GM19238 (cell line): ENCODE data around the gene SMIM36.
"Not testable (repeated sequence)": the region's sequence is repeated elsewhere in the genome, so short reads cannot be mapped to it uniquely, and the experiment has no call there.

Source experiments
- DNase-seq: peaks from one replicate; pipeline ENCODE4 v3.0.0; 2011; ENCODE audit warnings: low spot score; ENCODE audit not compliant: insufficient read length

Gene SMIM36

DNA sequence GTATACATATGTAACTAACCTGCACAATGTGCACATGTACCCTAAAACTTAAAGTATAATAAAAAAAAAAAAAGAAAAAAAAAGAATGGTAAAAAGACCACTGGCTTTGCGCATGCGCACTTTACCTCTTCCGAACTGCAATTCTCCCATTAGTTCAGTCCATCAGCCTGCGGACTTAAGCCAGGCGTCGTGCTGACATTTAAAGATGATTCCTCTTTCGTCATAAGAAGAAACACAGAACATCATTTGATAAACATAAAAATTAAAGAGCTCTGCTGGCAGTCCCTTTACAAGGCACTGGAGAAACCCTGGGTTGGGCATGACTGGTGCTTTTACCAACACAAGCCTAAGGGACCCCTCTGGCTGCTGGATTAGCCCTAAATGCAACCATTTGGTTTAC is 3.6 kb downstream of the SMIM36 start:
- DNase-seq, result not testable (repeated sequence)

DNA sequence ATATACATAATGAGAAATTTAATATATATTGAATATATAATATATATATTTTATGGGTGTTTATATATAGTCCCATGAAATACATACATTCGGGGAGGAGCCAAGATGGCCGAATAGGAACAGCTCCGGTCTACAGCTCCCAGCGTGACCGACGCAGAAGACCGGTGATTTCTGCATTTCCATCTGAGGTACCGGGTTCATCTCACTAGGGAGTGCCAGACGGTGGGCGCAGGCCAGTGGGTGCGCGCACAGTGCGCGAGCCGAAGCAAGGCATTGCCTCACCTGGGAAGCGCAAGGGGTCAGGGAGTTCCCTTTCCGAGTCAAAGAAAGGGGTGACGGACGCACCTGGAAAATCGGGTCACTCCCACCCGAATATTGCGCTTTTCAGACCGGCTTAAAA is 9.6 kb downstream of the SMIM36 start:
- not testable (repeated sequence) for DNase-seq

DNA sequence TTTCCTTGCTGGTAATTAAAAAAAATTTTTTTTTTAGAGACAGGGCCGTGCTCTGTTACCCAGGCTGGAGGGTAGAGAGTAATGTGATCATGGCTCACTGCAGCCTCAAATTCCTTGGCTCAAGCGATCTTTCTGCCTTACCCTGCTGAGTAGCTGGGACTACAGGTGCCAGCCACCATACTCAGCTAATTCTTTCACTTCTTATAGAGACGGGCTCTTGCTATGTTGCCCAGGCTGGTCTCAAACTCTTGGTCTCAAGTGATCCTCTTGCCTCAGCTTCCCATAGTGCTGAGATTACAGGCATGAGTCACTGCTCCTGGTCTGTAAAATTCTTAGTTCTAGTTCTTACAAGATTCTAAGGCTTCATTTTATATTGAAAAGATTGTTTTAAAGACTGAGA is 11.1 kb downstream of the SMIM36 start:
- no peak for DNase-seq

DNA sequence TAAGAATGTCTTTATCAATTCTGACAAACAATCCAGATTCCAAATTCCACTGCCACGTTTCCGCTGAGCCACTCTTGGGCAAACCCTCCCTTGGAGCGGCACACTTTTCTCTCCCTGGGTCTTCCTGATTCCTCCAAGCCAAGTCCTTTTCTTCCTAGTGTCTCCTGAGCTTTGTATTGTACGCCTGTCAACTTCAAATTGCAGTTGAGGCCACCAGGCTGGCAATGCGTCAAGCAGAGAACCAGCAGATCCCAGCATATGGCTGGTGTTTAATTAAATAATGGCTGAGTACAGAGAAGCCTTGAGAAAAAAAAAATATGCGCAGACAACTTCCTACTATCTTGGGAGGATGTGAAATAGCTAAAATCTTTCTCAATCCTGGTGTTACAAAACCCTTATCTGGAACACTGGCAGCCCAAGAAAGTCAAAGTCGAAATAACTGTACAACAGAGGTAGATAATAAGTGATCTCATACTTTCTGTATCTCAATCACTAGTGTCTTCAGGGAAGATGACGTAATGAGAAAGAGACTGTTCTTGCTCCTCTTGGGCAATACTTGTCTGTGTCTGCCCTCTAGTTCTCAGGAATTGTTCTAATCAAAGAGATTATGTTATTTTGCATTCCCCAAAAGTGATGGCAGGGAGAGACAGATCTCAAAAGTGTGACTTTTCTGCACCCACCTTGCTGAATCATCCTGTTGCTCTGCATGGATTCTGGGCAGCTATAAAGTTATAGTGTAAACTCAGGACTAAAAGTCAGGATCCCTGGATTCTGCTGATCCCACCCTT is 15.0 kb downstream of the SMIM36 start:
- DNase-seq, result no peak

DNA sequence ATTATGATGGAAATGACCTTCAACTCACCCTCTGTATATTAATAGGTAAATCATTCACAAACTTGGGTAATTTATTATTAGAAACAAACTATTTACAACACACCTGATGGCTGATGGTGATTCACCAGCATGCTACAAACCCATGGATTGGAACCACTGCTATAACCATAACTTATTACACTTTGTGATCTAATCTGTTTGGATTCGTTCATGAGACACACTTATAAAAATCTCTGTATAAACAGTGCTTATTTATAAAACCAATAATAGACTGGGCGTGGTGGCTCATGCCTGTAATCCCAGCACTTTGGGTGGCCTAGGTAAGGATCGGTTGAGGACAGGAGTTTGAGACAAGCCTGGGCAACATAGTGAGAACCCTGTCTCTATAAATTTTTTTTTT is 16.0 kb downstream of the SMIM36 start:
- no peak for DNase-seq

DNA sequence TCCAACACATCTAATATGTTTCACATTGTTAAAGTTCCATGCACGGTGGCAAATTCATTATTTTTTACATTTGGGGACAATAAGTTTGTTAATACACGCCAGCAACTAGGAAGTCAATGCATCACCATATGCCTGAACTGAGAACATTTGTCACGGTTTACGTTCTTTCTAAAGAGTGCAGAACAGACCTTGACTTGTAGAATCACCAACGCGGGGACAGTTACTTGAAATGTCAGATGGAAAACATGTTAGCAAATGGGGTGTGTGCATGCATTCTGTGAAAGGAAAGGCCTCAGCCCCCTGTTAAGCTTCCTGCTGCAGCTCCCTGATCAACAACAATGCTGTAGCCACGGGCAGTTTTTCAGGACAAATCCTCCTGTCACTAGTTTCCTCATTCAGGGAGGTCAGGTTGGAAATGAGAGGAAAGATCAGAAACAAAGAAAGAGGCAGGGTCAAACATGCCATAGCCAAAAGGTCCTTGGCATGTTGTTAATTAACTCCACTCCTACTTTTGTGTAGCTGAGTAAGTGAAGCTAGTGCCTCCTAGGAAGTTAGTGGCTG is 18.4 kb downstream of the SMIM36 start:
- no peak for DNase-seq

DNA sequence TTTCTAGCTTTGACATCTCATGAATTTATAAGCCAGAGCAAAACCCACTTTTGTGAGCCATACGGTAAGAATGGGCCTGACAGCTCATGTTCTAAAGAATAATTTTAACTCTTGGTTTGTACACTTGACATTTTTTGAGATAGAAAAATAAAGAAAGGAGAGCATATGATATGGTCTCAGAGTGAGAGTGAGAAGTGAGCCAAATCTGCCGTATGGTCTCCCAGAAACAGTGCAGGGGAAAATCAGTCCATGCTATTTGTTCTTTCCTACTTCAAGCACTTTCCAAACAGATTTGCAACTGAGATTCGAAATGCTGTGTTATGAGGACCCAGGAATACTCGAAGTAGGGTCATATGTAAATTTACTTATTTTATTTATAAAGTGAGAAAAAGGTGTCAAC is 20.9 kb downstream of the SMIM36 start:
- no peak for DNase-seq

DNA sequence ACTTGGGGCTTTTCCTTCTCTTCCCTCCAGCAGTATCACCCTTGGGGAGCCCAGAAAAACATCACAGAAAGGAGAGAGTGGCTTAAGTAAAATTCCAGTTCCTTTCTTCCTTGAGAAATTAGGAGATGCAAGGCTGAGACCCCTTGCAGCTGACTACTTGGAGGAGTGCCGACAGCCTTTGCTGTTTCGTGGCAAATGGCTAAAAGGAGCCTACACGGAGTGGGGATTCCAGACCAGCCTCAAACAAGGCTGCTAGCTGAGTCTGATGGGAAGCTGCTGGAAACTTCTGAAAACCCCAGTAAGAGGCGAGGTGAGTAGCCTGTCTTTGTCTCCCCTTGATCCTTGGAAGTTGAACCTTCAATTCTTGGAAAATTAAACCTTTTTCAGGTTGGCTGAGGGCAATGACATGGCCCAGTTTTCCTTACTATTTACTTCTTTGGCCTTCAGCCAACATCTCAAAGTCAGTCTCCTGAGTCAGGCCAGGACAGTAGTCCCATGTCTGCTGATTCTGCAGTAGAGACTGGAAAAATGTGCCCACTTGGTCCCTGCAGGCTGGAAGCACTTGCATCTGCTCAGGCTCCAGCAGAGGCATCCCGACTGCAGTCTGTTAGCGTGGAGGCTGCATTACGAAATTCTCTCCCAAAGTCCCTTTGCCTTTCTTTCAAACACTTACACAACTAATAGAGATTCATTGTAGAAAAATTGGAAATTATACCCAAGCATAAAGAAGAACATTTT is 23.4 kb downstream of the SMIM36 start:
- DNase-seq, result no peak

DNA sequence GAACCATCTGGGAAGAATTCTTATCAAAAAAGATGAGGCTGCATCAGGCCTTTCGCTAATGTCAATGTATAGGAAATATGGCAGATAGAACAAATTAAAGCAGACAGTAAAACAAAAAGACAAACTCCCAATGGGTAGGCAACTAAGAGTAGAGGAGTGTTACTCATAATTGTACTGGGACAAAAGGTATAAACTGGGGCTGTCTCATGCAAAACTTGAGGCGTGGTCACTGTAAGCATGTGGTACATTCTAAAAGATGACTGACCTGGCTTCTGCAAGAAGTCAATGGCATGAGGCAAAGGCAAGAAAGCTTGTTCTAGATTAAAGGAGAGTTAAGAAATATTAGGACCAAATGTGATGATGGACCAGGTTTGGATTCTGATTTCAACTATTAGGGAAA is 26.7 kb downstream of the SMIM36 start:
- DNase-seq, result no peak

DNA sequence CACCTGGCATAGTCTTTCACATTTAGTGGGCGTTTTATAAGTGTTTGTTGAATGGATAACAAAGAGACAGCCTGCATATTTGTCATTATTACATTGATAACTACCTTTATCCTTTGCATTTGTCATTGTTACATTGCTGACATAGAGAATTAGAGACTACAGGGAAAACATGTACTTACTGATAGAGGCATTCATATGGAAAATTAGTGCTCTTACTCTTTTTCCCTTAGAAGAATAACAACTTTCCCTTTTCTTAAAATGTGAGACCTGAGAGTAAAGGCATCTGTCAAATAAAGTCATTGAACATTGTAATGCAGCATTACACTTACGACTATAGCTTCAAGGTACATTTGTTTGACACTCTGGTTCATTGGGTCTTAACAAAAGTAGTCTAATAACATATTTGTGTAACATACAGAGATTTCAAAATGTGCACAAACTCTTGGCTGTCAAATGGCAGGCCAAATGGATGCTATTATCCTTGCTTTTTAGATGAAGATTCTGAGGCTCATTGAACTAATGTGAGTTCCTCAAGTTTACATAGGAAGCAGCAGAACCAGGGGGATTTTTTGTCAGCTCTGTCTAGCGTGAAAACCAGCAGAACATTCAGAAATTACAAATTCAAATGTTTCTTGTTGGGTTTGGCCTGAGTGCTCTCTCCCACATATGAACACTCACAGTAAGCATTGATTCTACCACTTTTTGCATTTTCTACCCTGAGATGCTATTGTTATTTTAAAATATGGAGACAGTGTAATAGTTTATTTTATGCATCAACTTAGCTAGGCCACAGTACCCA is 28.5 kb downstream of the SMIM36 start:
- DNase-seq, result no peak

DNA sequence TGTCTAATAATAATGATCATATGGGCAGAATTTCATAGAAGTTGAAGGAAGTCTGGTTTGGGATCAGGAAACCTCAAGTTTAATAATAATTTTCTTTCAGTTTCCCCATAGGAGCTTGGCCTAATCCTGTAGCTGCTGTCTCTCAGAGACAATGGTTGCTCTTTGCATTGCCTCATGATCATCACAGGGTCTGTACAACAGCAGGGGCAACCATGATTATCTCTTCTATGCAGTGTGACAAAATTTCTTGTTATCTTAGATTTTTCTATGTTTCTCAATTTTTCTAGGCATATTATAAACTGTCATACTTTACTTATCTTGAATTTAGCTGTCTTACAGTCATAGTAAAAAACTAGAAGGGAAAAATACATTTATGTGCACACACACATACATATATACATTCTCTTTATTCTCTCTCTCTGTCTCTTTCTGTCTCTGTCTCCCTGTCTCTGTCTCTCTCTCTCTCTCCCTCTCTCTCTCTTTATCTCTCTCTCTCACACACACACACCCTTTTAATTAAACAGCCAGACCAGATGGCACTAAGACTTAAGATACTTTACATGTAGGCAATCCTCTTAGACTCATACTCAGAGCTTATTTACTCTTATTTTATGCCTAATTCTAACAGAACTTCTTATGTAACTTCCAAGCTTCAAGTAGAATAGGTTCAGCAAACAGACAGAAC is 30.5 kb downstream of the SMIM36 start:
- no peak for DNase-seq

DNA sequence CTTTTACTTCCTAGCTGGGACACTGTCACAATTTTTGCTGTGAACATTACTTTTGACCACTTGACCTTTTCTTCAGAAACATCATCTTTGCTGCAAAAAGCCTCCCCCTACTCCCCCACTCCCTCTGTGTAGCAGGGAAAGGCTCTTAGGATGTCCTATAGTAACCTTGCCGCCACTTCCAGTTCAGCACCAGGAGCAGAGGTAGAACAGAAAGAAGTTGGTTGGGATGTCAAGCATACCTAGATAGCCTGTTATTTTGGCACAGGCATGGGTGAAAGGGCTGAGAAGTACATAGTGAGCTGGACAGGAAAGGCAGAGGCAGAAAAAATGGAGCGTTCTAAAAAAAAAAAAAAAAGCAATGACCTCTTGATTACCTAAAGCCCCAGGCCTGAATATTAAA is 31.3 kb downstream of the SMIM36 start:
- no peak for DNase-seq

DNA sequence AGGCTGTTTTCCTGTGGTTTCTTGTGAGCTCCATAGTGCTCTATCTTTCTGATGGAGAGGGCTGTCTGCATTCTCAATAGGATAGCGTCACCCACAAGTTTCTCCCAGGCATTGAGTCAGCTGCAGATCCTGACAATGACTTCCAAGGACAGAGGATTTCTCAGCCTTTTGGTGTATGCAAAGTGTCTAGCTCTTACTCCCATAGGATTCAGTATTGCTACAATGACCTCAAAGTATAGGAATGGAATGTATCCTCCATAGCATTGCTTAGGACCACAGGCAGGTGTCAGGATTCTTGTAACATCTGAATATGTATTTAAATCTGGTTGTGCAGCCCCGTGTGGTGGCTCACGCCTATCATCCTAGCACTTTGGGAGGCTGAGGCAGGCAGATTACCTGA is 32.3 kb downstream of the SMIM36 start:
- DNase-seq, result no peak

DNA sequence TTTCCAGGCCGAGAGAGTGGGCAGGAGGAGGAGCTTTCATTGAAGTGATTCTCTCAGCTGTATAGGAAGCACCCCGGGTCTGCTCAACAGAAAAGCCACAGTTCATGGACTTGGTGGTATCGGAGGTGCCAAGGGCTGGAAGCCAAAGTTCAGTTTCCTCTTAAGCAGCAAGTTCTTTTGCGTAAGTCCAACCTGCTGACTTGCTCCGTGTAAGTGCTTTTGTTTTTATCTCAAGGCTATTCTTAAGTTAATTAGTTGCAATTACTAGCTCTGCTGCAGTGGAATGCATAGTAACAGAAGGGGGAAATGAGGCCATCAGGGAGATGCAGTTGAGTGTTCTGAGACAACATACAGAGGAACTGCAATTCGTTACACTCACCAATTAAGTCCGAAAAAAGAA is 44.6 kb downstream of the SMIM36 start:
- no peak for DNase-seq

DNA sequence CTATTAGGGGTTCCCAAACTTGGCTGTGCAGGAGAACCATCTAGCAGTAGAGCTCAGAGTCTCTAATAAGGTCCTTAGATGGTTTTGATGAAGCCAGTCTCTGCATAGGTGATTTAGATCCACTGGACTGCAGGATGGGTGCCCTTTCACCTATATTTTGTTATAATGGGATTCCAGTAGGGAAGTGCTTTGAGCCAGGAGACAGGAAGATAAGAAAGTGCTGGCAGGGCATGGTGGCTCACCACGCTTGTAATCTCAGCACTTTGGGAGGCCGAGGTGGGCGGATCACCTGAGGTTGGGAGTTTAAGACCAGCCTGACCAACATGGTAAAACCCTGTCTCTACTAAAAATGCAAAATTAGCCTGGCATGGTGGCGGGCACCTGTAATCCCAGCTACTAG is 45.5 kb downstream of the SMIM36 start:
- DNase-seq, result not testable (repeated sequence)

DNA sequence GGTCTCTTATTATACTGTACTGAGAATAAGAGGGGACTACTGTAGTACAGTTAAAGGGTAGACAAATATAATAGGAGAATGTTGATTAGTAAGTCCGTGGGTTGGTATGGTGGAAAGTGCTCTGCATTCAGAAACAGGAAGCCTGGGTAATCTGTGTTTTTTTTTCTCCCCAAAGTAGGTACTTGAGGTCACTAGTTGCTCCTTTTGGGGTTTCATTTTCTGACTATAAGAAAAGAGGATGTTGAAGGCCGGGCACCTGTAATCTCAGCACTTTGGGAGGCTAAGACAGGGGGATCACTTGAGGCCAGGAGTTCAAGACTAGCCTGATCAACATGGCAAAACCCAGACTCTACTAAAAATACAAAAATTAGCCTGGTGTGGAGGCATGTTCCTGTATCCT is 47.7 kb downstream of the SMIM36 start:
- no peak for DNase-seq

DNA sequence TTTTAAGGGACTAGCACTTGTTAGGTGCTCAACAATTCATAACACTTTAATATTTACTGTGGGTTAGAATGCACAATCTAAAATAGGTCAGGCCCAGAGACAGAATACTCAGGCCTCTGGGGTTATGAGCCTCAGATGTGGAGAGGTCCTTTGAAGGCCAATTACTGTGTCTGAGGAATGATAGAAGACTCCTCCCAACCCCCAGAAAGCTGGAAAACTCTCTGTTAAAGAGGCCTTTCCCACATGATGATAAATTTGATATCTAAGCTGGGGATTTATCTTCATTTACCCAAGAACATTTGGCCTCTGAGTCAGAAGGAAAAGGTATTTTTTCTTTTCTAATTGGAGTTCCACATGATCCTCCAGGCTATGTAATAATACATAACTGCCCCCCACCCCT is 48.5 kb downstream of the SMIM36 start:
- no peak for DNase-seq

DNA sequence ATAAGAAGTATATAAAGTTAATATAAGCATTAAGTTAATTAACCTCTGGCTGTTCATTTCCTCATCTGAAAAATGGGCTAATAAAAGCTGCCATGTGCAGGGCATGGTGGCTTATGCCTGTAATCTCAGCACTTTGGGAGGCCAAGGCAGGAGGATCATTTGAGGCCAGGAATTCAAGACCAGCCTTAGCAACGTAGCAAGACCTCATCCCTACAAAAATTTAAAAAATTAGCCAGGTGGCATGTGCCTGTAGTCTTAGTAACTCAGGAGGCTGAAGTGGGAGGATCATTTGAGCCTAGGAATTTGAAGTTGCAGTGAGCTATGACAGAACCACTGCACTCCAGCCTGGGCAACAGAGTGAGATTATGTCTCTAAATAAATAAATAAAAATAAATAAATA is 49.0 kb downstream of the SMIM36 start:
- DNase-seq, result no peak

DNA sequence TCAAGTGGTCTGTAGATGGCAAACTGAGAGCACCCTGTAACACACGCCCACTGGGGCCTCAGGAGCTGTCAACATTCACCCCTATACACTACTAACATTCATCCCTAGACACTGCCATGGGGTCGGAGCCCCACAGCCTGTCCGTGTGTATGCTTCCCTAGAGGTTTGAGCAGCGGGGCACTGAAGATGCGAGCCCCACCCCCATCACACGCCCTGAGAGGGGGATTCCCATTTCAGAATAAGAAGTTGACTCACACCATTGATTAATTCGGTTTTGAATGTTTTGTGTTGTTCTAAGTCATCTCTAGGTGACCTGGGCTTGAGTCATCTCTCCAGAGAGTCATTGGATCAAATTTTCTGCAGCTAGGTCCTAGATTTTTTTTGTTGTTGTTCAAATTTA is 52.3 kb downstream of the SMIM36 start:
- DNase-seq, result no peak

DNA sequence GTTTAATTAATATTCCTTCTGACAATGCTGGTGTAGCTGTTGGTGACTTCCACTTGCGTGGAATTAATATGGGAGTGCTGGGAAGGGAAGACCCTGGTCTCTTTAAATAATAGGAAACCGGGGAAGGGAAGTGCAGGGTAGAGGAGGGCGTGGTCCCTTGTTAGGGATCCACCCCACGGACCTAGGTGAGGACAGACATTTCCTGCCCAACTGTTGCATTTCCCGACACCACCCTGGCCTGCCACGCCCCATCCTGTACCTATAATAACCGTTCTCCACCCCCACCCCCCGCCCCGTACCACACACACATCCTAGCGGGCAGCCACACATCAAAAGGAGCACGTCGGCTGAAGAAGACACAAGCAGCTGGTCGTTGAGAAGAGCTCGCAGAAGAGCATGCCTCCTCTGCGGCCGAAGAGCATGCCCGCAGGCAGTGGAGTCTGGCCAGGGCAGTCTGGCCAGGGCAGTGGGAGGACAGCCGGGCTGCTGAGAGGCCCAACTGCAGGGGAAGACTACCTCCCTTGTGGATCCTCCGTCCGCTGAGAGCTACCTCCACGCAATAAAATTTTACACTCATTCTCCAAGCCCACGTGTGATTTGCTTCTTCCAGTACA is 52.9 kb downstream of the SMIM36 start:
- no peak for DNase-seq
